NCI-H345 treated with DMSO at 0.1 percent for 48 hours (cell line): ENCODE measurements around the gene LTF.

Experiments used
- DNase-seq: peaks from one replicate; lab custom pipeline; 2025; ENCODE audit not compliant: unreplicated experiment; lab: John Stamatoyannopoulos, UW

The LTF gene

DNA sequence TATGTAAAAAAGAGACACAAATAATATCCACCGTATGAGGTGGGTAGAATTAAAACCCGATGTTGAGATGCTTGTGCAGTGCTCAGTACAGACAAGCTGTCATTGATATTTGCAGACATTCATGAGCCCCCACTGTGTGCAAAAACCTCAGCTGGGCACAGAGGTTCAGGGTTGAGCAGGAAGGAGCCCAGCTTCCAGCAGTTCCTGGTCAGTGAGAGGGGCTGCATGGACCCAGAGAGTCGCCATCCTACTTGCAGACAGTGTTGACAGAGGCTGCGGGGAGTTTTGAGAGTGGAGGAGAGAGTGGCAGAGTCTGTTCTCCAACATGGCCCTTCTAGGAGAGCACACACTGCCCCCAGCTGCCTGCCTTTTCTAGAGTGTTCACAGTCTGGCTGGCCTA, 6.1 kb upstream of the LTF start:
- DNase-seq: no peak

DNA sequence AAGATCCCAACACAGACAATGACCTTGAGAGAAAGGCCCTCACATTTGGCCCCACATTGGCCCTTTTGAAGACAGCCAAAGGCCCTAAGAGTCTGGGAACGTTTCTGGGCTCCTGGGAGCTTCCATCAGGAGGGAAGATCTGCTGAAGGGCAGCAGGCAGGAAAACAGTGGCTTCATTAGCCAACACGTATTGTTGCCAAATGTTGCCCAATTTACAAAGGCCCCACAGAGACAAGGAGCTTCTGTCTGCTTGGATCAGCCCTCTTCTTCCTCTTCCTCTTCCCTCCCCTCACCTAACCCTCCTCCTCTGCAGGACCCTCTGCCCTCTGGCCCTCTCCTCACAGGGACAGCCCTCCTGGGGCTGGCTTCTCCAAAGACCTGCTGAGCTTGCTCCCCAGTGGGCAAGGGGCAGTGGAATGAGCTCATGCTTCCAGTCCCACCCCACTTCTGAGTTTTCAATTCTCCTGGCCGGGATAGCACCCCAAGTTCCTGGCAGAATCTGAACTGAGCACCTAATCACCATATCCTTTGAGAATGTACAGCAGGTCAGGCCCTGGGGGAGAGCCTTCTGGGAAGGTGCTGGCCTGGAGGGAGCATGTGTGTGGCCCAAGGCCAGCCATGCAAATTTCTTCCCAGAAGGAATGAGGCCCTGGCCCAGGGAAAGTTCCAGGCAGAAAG, 5.1 kb upstream of the LTF start:
- DNase-seq: no peak

DNA sequence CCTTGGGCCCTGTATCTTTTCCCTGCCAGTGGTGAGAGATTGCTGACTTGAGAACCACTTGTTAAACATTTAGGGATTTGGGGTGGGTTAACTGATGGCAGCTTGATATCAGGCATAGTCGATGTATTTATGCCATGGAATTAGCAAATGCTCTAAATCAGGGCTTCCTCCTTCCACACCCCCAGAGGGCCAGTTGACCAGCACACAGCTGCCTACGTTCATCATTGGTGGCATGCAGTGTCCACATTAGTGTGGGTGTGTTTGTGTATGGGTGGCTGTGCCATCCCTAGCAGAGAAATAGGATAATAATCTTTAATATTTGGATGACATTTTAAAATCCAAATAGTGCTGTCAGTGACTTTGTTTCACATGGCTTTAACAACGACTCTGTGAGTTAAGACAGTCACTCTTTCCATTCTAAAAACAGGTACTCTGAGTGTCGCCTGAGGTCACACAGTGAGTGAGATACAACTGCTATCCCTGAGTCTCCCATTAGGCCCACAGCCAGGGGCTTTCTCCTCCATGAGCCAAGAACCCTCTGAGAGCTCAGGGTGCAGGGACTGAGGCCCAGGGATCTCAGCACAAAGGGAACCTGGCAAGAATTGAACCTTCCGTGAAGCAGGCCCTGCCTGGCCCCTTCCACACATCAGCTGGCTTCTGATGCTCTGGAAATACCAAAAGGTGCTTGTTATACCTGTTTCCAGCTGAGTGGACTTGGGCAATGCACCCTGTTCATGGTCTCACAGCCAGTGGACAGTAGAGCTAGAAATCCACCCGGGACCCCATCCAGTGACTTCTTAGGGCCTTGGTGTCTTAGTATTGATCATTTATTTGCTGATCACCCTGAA, 4.3 kb upstream of the LTF start:
- no peak for DNase-seq

DNA sequence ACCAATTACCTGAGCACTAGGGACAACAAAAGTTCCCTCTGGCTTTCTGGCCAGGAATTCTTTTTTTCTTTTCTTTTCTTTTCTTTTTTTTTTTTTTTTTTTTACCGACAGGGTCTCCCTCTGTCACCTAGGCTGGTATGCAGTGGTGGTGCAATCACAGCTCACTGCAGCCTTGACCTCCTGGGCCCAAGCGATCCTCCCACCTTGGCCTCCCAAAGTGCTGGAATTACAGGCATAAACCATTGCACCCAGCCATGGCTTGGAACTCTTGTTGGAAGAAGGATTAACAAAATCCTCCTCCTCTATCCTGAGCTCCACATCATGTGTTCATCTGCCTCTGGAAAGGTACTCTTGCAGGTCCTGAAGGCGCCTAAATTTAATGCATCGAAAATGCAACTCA, 2.9 kb upstream of the LTF start:
- DNase-seq: no peak

DNA sequence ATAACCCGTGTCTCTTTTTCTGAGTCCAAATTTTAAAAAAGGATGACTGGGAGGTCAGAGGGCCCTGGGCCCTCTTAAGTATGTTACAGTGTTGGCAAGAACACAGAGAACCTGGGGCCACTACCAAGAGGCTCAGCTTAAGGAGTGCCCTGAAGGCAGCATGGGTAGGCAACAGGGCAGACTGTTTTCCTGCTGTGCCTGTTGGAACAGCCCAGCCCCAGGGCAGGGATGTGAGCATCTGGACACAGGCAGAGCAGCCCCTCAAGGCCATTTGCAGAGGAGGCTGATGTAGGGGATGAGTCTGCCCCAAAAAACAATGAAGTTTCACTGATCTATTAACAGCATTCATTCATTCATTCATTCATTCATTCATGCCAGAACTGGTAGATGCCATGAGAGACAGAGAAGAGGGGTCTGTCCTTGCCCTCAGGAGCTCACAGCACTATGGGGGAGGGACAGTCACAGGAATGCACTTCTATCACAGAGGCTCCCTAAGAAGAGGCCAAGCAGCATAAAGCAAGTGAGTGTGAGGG, 2.2 kb upstream of the LTF start:
- no peak for DNase-seq

DNA sequence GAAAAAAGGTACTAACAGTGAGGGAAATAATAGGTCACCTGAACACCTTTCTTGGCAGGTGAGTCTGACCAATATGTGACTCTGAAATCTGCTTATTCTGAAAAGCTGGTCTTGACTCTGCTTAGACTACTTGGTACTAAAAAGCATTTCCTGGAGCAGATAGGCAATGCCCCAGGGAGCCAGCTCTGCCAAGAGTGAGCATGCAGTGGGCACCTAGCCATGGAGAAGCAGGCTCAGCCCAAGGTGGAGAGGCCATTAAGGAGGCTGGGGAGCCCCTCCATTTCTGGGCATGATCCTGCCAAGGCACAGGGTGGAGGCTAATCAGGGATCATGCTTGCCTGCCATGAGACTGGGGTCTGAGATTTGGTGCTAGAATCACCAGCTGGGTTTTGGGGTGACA, 1.6 kb upstream of the LTF start:
- no peak for DNase-seq

DNA sequence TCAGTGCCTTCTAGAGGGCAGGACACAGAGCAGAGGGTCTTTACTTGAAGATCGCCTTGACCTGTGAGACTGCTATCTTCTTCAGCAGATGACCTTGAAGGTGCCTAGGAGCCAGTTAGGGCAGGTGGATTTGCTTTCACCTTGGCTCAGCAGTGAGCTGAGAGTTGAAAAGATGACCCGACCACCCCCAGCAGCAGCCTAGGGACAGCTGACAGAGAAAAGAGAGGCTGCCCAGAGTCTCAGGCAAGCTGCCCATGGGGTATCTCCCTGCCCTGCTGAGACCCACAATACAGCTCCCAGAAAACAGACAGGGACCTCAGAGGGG, 453 bp upstream of the LTF start:
- DNase-seq: no peak

DNA sequence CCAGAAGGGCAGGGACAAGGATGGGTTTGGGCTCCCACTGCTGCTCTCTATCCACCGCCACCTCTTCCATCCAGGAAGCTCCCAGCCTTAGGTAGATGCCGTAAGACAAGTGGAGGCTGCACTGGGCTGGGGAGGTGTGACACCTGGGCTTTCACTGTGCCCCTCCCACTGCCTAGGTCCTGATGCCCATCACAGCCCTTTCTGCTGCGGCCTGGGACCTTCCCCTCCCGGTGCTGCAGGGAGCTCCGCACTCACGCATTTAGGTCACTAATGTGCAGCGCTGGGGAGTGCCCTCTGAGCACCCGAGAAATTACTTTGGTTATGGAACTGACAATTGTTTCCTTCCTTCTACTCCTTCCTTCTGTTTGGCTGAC, 850 bp downstream of the LTF start:
- DNase-seq: no peak

DNA sequence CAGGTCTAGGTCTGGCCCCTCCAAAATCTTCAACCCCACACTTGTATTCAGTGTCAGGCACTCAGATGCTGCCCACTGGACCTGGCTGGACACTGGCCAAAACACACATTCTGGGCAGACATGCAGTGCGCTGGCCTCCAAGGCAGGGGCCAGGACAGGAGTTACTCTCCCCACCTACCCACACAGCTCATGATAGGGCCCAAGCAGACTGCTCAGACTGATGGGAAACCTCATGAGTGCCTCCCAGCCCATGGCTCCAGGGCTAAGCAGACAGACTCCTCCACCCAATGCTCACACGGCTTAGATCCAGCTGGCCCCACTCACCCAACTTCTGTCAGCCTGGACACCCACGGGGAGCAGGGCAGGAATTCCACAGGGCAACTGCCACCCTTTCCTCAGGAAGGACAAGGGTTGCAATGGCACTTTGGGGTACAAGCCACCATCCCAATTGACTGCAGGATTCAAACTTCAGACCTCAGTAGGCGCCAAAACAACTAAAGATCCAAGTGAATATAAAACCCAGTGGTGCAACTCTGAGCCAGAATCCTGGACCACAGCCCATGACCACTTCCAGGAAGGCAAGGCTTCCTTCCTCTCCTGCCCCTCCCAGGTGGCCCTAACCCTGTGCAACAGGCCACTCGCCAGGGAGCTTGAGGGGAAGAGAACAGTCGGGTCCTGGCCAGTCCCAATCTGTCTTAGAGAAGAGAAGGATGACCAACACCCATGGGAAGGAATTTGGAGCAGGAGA, 1.4 kb downstream of the LTF start:
- DNase-seq: no peak

DNA sequence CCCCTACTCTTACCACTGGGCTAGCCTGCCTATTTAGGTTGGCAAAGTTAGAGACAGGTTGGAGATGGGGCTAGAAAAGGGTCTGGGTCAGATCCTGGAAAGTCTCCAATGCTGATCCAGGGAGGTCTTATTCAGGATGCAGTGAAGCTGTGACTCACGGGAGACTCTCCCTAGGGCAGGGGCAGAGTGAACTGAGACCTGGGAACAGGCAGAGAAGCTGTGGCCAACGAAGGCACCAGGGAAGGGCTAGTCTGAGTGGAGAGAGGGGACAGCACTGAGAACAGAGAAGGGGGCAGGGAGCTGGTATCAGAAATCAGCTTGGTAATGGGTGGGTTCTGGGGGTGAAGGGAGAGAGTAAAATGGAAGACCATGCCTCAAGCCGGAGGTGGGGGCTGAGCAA, 2.2 kb downstream of the LTF start:
- DNase-seq: no peak

DNA sequence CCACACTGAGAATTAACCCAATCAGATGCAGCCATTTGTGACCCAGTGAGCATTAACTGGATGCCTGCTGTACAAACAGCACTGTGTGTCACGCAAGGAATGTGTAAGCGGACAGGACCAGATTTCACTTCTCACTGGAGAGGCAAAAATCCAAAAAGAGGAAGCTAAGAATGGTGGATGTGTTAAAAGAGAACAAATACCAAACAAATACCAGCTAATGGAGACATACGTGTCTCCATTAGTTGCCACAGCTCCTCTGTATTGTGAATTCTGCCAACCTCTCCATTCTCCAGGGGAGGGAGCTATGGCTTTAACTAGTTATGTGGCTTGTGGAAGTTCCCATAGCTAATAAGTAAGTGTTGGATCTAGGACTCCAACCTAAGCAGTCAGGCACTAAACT, 2.6 kb downstream of the LTF start:
- no peak for DNase-seq

DNA sequence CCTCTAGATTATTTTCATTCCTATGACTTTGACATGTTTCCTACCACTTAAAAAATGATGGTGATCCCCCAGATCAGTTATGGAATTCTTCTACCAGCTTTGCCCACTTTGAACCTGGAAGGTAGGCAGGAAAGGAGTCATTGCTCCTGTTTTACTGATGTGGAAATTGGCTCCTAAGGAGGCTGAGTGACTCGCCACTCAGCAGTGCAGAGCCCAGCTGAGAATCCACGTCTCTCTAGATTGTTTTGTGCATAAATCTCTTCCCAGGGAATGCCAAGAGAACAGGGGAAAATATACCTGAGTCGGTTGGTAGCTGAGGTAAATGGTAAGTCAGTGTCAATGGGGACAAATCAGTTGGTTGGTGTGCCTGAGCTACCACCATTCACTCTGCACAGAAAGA, 4.7 kb downstream of the LTF start:
- DNase-seq: no peak

DNA sequence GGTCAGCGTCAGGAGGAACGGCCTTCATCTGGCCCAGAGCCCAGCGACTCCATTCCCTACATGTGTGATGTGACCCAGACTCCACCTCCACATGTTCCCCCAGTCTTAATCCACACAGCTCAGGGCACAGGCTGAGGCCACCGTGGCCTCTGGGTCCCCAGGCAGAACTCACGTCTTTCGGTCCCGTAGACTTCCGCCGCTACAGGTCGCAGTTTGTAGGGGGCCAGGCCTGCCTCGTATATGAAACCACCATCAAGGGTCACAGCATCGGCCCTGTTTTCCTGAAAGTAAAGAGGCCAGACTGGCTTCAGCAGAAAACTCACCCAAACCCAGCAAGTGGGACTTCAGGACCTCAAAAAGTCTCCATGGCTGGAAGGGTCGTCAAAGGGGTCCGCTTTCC, 8.6 kb downstream of the LTF start:
- no peak for DNase-seq

DNA sequence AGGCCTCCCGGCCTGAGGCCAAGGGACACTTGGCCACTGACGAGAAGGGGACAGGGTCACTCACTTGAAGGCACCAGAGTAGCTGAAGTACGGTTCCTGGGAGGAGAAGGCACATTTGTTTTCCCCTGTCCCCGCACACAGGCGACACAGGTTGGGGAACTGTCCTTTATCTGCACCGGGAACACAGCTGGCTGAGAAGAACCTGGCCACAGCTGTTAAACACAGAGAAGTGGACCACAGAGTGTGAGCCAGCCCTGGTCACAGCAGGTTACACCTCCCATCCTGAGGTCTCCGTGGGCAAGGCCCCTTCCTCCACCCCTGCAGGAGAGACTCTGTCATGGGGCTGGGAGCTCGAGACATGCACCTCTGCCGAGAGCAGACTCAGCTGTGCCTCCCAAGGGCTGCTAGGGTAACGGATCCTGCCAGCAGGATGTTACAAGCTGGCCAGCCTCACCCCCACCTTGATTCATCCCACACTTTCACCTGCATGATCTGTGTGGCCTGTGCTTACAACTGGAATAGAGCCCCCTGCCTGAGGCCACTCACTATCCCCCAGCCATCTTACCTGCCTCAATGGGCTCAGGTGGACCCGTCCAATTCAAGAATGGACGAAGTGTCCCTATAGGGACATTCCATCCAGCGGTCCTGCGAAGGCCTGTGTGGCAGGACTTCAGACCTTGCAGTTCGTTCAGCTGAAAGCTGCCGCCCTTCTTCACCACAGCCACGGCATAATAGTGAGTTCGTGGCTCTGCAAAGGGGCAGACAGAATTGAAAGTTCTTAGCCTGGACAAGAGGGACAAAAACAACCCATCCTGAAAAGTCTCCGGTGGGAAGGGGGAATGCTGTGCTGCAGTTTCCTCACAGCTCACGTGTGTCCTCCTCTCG, 9.2 kb downstream of the LTF start:
- DNase-seq: no peak

DNA sequence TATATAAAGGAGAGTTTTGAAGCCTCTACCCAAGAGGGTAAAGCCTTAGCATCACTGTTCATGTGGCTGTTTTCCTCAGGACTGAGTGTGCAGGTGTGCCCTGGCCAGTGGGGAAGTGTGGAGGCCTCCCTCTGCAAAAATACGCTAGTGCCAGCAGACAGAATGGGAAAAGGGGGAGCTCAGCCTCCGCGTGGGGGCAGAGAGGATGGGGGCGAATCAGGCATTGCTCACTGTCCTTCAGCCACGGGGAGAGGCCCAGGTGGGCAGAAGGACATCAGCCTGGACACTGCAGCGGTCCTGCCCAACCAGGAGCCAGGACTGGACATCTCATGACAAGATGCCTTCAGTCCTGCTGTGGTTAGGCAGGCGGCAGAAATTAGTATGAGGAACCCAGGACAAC, 10.1 kb downstream of the LTF start:
- DNase-seq: no peak

DNA sequence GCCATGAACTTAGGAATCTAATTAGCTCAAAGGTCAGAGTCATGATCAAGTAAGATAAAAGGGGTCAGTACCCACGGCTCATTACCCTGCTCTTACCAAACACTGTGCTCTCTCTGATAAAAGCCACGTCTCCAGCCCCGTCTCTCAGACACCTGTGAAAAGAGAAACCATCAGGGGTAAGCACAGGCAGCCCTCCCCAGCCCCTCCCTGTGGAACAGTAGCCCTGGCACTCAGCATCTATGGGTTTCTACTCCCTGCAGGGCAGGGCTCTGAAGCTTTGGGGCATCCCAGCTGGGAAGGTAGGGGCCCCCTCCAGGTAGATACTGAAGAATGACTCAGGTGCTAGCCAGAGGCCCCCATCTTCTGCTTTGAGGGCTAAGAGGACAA, 10.5 kb downstream of the LTF start:
- DNase-seq: no peak

DNA sequence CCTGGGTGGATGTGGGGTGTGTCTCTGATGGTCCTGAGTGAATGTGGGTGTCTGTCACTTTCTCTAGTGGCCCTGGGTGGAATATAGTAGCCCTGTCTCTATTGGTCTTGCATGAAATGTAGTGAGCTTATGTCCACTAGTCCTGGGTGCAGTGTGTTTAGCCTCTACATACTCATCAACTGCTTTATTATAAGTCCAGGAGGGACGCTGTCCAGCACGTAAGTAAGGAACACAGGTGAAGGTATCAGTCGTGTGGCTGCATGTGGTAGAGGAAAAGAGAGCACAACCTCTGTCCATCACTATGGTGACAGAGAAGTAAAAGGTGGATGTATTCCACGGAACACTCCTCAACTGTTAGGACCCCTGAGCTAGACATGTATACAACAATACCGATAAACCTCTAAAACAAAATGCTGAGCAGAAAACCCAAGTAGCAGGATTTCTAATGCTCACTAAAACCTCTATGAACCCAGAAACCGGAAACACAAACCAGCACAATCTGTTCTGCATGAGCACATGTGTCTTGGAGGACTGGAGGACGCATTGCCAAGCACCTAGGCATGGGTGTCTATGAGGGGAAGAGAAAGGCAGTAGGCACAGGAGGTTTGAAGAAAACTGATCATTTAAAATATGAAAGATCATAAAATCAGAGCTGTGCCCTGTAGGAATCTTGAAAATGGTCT, 11.0 kb downstream of the LTF start:
- DNase-seq: no peak

DNA sequence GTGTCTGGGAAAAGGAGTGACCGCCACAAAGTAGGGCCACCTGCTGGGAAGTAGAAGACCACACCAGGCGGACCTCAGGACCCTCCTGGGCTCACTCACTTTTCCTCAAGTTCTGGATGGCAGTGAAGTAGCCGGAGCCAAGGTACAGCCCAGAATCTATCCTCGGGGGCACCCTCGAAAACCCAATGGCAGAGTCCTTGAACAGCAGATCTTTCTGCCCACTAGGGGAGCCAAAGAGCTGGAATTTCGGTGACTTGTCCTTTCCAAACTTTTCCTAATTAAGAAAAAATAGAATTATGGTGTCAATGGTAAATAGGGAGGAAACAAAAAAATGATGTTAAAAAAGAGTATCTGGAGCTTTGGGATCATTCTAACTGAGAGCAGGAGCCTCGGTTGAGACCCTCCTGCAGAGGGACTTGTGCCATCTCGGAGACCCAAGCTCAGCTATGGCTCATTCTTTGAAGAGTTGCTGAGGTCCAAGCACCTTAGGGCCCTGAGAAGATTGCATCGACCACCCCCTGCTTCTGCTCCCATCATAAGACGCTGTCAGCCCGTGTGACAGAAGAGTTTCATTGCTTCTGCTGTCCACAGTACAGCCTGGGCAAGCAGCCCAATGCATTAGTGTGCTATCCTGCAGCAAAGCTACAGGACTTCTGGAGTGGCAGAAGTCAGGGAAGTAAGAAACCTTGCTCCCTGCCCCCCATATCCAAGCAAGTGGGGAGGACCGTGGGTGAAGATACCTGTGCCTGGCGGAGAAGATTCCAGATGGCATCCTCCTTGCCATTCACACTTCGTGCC, 14.8 kb downstream of the LTF start:
- no peak for DNase-seq

DNA sequence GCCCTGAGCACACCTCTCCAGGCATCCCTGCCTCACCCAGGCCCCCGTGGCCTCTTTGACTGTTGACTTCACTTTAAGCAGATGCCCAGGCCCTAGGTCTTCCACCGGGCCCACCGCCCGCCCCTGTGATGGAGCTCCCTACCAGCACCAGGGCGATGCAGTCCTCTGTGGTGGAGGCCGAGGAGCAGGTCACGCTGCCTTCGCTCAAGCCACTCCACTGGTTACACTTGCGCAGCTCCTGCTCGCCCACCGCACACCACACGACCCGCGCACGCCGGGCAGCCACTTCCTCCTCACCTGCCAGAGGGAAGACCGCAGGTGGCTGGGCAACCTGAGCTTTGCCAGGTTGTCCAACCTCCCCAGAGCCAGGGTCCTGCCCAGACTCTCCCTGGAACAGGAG, 16.0 kb downstream of the LTF start:
- no peak for DNase-seq
